Fibroblast of lung (primary cell): ENCODE data around the gene FAM24B.

Source experiments
- CTCF ChIP-seq, 2 donors: IDR thresholded peaks in 1 of 2; conservative IDR thresholded peaks in 1 of 2; 1 replicate in 1 of 2; 2 replicates in 1 of 2; pipeline ENCODE4 v1.5.1; 2011 to 2012; ENCODE audit warnings: low read length in 2 of 2, control low read depth in 1 of 2, inconsistent platforms in 1 of 2, low read depth in 1 of 2, mild to moderate bottlenecking in 1 of 2
- EZH2 ChIP-seq: IDR thresholded peaks from 2 replicates; pipeline ENCODE4 v1.5.1; 2012; ENCODE audit warnings: low read length, control low read depth, mild to moderate bottlenecking; ENCODE audit errors: missing control alignments

- TF ChIP-seq EZH2 (no peak), CTCF (conservative IDR thresholded peaks at IDR 0.05 in 1 of 2, IDR thresholded peaks at IDR 0.05 in 1 of 2; ENCODE audit: low read depth in 1 of 2, low read length in 2 of 2) (no peak)
Measured at GRCh38 chr10:122849090-122849489, 30.3 kb downstream of the FAM24B start.
